Stimulated activated CD8-positive, alpha-beta memory T cell treated with anti-CD3 and anti-CD28 coated beads, Interleukin-15, amount 100 ng/mL, for 1 hour (primary cell): ENCODE data around the gene MTAP.
A peak's percentile ranks its signal among the peaks of the same experiment; 100 is the strongest.

ENCODE experiments used
- DNase-seq: peaks from one replicate; pipeline ENCODE4 v3.0.0-alpha.2; 2020; ENCODE audit warnings: low read depth

Gene MTAP

DNA sequence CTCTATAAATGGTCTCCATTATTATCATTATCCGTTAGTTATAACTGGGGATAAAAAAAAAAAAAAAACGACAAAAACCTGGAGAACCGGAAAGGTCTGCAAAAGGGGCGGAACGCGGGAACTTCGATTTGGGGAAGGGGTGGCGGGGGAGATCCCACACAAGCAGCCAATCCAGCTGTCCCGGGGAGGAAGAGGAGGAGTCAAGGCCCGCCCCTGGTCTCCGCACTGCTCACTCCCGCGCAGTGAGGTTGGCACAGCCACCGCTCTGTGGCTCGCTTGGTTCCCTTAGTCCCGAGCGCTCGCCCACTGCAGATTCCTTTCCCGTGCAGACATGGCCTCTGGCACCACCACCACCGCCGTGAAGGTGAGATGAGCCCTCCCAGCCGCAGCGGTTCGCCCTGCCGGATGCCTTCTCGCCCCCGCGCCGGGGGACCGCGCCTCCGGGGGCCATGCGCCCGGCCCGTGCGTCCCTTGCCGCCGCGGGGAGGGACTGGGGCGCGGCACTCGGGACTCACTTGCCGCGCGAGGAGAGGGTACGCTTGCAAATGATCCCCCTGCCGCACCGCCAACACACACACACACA is at the start of gene MTAP:
TSS of gene MTAP (plus strand) at position 219 of the 583 bp plus-strand sequence. CDS start at position 332, 113 bp downstream.
- peak; percentile 34 for DNase-seq

DNA sequence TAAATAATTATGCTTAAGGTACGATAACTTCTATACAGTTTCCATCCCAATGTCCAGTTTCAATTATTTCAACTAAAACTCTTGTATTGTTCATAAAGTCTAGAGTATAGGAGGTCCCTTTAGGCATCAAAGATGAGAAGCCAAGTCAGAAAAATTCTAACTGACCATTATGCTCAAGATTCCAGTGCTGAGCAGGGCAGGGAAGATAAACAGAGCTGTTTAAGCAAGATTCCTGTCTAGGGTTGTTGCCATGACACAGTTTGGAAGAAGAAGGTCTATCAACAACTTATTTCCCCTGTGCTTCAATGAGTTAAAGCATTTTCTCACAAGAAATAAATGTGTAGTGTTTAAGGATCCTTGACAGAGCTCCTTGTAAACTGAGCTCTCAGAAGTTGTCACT is 48.9 kb upstream of the MTAP start:
- DNase-seq, result no peak

DNA sequence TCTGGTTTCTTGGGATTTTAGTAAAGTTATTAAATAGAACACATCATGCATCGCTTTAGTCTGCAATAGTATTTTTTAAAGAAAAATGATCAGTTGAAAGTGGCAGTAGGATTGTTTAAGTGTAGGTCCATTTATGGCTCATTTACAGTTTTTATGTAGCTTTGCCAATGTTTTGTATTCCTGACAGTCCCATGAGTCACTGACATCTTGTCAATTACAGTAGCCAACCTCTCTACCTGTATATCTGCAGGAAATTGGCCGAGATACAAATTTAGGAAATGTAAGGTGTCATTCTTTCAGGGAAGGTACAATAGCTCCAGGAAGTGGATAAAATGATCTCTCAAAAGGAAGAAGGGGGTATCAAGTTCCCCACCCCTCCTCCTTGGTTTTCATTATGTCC is 47.7 kb upstream of the MTAP start:
- no peak for DNase-seq

DNA sequence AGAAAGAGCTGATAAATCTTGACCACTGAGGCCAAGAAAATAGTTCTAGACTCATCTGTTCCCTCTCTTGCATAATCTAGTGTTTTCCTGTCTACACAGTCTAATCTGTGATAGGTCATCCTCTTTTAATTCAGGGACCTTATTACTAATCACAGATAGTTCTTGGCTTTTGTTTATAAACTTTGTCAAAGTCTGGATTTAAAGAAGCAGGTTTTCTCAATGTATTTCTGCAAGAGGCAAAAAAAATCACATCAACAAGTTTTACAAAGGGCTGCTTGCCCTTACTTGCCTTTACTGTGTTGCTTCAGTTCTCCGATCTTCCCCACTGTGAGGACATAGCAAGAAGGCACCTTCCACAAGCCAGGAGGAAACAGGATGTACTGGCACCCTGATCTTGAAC is 43.9 kb upstream of the MTAP start:
- DNase-seq, result no peak

DNA sequence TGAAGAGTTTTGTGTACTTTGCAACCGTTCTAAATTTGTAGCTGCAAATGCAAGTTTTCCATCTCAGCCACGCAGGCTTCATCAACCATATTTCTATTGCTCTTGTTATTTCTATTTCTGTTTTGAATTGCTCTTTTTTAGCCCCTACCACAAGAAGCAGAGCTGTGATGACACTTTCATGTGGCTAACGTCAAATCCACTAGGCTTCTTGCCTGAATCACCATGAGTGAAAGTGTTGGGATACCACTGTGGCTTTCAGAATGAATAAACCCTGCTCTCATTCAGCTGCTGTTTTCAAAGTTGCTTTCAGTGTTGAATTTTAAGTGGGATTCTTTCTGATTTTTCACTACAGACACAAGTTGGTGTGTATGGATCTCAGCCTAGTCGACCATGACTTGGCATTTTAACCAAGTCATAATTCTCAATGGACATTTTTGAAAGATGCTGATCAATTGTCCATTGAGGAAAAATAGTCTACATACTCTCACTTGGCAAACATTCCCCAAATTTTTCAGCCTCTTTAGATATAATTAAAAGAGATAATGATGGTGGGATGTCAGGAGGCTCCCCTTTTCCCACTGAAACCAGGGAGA is 41.0 kb upstream of the MTAP start:
- DNase-seq, result no peak

DNA sequence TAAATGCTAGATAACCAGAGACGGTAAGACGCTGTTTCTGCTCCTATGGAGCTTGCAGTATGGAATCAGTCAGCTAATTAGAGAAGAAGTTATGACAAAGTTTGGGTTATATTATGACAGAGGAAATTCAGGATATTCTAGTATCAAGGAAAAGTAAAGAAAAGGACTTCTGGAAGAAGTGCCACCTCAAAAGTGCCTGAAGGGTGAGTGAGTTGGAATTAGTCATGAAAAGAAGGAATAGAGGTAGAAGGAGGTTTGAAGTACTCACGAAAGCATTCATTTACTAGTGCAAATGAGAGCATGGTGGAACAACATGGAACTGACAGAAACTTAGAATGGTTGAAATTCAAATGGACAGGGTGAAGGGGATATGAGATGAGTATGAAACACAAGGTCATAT is 40.4 kb upstream of the MTAP start:
- no peak for DNase-seq

DNA sequence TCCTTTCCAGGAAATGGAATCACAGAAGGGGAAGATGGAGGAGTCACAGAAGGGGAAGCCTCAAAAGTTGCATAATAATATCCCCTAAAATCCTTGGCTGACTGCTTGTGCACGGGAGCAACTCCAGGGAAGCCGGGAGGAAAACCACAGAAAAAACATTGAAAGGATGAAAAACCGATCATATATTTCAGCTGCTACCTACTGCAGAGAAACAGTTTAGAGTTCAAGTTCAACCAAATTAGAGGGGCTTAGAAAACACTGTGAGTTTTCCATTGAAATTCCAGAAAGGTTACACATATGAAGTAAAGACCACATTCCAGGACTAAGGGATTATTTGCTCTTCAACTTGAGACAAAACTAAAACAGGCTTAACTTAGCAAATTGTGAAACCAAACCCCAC is 37.6 kb upstream of the MTAP start:
- DNase-seq, result no peak

DNA sequence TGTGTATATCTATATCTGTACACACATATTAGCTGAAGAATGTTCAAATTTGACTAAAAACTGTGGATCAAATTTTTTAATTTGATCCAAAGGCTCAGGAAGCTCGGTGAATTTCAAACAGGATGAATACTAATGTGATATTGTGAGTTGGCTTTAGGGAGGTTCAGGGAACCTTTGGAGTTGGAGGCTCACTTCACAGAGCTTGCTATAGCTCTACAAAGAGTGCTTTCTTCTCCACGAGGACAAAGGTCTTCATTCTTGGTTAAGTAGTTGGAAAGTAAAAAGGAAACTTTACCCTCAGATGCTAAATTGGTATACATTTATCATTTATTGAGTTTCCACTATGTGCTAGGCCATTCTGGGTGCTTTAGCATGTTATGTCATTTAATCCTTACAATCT is 36.3 kb upstream of the MTAP start:
- DNase-seq, result no peak

DNA sequence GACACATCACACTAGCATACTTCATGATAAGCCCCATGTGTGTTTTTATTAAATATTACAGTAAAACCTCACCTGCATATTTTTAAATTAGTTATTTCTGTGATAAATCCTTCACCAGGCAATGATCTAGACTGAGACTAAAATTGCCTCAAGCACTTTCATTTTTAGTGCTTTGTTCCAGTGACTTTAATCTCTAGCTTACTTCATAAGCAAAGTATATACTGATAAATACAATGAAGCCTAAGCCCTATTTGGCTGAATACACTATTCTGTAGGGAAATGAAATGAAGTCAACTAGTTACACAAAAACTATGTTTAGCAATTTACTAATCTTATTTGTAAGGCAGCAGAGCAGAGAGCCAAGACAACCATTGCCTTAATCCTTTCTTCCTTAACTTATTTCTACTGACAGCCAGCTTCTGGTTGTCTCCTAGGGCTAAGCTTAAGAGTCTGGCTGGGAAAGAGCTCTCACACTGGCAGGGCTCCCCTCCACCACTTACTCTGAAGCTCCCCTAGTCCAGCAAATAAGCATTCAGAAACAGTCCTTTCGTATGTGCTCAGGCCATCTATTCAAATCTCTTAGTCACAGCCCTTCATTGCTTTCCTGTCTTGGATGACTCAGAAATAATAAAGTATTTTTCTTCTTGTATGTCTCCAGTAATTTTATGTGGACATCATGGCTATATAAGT is 31.4 kb upstream of the MTAP start:
- DNase-seq, result no peak

DNA sequence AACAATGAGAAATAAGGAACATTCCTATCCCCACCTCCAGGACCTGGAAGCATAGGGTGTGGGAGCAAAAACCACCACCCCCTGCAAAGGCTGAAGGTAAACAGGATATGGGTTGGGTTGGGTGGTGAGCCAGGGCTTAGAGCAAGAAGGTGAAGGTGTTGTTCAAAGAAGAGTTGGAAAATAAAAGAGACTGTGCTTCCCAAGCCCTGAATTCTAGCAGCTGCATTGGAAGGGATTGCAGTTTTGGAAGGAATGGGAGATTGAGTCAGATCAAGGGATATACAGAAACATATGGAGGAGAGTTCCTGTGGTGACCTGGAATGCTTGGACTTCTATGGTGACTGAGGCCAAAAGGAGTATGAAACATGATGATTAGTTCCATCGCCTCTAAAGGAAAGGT is 24.7 kb upstream of the MTAP start:
- DNase-seq, result no peak

DNA sequence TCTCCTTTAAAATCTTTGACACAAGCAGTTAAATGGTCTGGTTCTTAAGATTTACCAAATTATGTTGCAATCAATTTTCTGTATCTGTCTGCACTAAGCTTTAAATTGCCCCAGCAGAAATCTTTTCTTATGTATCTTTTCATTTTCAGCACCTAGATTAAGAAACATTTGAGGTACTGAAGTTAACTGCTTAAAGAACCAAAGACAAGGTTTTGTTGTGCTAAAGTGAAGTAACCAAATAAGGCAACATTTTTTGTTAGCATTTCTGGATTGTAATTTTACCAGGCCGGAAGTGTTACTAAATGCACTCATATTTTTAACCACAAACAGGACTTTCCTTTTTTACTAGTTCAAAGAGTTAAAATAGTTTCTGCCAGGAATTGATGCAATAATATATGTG is 24.1 kb upstream of the MTAP start:
- DNase-seq, result no peak

DNA sequence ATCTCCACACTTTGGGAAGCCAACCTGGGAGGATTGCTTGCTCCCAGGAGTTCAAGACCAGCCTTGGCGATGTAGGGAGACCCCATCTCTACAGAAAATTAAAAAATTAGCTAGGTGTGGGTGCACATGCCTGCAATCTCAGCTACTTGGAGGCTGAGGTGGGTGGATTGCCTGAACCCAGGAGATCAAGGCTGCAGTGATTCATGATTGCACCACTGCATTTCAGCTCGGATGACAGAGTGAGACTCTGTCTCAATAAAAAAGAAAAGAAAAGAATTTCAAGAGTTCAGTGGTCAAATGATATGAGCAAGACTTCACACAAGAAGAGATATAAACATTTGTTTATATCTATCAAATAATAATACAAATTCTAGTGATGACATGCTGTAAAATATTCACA is 23.0 kb upstream of the MTAP start:
- DNase-seq, result no peak

DNA sequence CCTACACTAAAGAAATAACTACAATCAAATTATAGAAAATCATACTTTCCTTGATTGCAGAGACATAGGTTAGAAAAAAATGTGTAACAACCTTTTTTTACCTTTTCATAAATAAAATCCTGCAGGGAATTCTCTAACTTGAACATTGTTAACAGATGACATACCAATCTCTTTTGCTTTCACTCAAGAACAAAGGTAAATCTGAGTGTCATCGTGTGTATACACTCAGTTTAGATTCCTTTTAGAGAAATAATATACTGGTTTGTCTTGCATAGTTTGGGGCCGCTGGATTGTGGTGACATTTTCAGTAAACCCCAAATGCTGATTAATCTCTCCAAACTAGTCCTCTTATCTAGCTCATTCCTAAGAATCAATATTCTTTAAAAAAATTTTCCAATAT is 20.8 kb upstream of the MTAP start:
- no peak for DNase-seq

DNA sequence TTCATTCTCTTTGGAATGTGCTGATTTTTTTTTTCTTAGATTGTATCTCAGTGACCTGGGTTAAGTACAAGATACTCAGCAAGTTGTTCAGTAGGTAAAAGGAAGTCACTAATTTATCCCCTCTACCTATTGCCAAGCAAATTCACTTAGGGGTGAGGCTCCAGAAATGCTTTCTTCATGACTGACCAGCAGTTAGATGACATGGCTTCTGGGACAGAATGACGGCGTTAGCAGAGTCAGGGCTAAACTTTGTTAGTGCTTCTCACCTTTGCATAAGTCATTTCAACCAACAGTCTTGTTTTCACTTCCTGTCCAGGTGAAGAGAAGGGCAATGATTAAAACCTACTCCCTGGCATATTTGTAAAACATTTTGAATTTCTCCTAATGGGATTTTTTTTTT is 20.2 kb upstream of the MTAP start:
- no peak for DNase-seq

DNA sequence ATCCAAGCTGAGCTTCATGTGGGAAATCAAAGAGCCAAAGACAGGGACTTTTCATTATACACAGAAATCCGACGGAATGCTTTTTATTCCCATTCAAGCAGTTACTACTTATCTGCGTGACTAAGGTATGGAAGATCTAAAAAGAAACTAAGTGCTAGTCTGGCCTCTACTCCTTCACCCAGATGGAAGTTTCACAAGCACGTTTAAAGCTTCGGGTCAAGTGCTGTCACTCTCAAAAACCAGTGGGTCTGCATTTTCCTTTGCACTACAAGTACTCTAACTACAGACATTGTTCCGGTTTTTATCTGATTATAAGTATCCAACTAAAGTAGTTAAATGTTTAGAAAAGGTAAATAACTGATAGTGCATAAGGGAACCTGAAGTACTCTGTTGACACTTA is 13.7 kb upstream of the MTAP start:
- DNase-seq, result no peak

DNA sequence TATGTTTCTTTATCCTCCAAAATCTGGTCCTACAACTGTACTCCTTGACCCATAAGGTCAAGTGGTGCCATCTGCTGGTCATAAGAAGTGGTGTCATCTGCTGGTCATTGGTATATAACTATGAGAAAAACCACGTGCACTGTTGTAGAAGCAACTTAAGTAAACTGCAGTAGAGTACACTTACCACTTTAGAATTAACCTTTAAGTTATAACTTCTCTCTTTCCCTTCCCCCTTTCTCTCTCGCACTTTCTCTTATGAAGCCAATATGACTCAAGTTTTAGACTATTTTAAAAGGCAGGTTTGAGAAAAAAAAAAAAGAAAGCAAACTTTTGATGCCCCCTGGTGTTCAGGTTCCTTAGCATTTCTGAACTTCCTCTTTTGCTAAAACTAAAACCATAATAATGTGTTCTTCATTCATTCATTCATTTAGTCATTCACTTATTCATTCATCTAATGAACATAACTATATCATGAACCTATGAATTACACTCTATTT is 12.8 kb upstream of the MTAP start:
- DNase-seq, result peak; percentile 22

DNA sequence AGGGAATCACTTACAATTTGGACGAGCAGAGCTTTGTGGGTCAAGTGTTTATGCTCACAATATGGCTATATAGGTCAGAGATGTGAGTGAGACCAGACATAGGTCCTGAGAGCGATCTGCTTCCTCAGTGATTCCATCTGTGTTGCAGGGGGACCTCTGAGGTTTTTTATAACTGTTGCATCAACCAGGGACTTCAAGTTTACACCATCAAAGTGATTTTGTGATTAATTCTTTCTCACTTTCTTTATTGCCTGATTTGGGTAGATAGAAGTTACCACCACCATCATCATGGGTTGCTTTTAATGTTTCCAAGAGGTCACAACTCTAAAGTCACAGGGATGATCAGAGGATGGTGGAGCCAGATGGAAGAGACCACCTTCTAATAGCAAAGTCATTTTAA is 7.0 kb upstream of the MTAP start:
- DNase-seq, result no peak

DNA sequence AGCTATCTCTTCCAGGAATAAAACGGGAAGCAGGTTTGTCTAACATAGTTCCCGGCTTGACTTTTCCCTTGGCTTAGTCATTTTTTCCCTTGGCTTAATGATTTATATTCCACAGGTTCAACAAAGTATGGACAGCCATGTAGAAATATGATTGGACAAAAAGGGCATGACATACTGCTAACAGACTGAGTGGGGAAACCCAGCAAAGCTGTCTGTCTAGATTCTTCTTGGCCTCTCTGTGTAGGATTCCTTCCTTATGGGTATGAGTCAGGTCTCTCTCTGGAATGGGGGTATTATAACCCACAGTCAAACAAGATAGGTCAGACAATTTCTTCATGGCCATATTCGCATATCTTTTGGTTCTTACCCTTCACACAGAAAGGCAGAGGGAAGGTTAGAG is 5.7 kb upstream of the MTAP start:
- DNase-seq, result no peak

DNA sequence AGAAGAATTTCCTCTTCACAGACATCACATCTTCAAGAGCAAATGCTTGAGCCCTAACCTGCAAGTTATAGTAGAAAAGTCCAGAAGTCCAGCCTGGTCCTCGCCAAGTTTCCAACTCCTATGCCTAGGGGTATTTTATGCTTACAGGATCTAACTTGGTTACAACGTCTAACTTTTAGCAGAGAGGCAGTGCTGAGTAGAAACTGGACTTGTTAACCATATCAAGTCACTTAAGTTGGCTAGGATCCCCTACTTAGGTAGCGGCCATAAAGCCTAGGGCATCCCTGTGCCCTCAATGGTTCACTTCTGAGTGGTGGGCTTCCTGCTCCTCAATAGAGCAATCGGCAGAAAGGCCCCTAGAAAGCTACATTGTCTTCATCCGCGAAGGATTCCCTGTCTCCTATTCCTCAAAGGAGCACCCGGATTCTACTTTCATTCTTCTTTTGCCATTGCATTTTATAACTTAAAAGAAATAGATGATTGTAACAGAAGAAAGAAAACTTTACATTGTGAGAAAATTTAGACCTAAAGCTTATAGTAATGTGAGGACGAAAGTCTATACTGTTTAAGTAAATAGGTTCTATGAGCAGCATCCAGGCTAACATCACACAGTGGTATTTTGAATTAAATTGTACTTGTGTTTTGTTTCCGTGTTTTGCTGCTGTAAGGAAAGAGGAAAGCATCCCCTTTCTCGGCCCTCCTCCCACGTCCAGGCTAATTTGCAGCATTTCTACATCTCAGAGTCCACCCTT is 1.3 kb upstream of the MTAP start:
- no peak for DNase-seq

DNA sequence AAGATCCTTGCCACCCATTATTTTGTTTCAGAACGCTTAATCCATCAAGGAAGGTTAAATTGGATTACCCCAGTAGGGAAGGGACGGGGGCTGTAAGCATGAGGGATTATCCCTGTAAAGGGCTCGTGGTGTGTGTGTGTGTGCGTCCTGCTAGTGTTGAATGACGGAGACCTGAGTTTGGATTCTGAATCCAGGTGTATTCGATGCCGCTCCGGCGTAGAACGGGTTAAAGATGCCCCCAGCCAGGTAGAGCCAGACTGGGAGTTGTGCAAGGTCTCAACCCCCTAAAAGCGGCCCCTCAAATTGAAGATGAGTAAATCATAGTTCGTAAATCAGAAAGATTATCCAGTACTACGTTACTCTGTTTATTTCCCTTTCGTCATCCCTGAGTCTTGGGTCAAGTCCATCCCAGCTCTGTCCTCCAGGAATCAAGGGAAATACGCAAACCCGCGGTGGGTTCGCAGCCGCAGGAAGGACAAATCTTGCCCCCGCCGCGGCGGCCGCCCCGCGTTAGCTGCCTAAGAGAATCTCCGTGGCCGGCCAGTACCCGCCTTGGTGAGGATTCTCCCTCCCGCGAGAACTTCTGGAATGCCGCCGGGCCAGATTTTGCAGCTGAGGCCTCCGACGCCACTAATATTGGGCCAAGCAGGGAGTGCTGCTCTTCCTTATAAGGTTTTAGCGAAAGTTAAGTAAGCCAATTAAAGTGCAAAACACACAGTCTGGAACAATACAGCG is 586 bp upstream of the MTAP start:
- DNase-seq, result no peak

DNA sequence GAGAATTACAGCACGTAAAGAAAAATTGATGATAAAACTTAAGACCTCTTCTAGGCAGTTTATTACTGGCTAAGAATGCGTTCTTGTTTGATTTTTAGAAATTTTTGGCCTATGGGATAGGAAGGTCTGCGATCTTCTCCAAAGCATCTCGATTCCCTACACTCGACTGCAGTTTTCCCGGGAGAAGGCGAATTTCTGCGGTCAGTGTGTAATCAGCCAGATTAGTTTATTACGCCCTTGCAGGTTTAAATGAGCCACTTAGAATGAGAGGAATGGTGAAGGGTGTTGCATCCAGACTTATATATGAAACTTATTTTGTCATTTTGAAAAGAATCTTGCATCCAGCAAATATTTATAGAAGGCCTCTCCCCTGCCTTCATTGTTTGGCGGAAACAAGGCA is 1.2 kb downstream of the MTAP start:
- no peak for DNase-seq

DNA sequence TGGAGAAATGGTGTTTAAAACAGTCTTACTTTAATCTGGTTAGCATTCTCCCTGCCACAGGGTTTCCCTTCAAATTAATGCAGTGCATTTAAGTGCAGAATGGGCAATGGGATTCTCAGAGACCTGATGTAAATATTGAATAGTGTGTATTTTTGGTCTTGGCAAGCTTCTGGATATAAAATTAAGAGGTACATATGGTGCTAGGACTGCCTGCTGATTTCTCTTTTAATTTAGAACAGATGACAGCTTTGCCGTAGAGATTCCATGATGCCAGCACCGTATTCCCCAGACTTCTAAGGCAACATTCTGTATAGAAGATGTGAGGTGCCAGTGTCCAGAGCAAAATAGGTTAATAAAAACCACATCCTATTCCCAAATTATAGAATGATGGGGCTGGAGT is 1.9 kb downstream of the MTAP start:
- DNase-seq, result no peak
